Spleen (tissue), 11 donors: ENCODE data around the gene PLEKHN1. TPM values are rescaled to one million over a fixed set of nuclear protein-coding genes. Genes with fewer than 3 reads are reported as not detected.

Experiments used
- DNase-seq: peaks from one replicate; pipeline ENCODE4 v3.0.0-alpha.2; 2020
- H3K27ac ChIP-seq, 8 donors: fragments of 200-600 bp; sonication (generic) in 7 of 8; 1 replicate in 4 of 8; 2 replicates in 4 of 8; pipeline versions ENCODE4 v1.5.0 to v1.8.0; 2016 to 2021; ENCODE audit warnings: inconsistent platforms in 4 of 8, mild to moderate bottlenecking in 4 of 8, moderate library complexity in 1 of 8
- H3K27me3 ChIP-seq, 7 donors: fragments of 200-600 bp; sonication (generic) in 6 of 7; replicated peaks in 1 of 7; 1 replicate in 4 of 7; 2 replicates in 3 of 7; pipeline versions ENCODE4 v1.5.0 to v1.8.0; 2016 to 2021; ENCODE audit warnings: inconsistent platforms in 3 of 7, mild to moderate bottlenecking in 1 of 7
- H3K36me3 ChIP-seq, 6 donors: fragments of 200-600 bp; sonication (generic) in 5 of 6; 1 replicate in 4 of 6; 2 replicates in 2 of 6; pipeline versions ENCODE4 v1.5.0 to v1.8.0; 2016 to 2021; ENCODE audit warnings: inconsistent platforms in 2 of 6
- H3K4me1 ChIP-seq, 6 donors: fragments of 200-600 bp; sonication (generic) in 5 of 6; 1 replicate in 3 of 6; 2 replicates in 3 of 6; pipeline versions ENCODE4 v1.5.0 to v1.8.0; 2016 to 2021; ENCODE audit warnings: inconsistent platforms in 3 of 6
- H3K4me3 ChIP-seq, 8 donors: fragments of 200-600 bp; sonication (generic) in 7 of 8; 1 replicate in 4 of 8; 2 replicates in 4 of 8; pipeline versions ENCODE4 v1.5.0 to v1.8.0; 2016 to 2021; ENCODE audit warnings: inconsistent platforms in 4 of 8, mild to moderate bottlenecking in 4 of 8, moderate library complexity in 2 of 8
- H3K9me3 ChIP-seq, 8 donors: fragments of 200-600 bp; sonication (generic) in 7 of 8; 1 replicate in 4 of 8; 2 replicates in 4 of 8; pipeline versions ENCODE4 v1.5.0 to v1.8.0; 2016 to 2021; ENCODE audit warnings: inconsistent platforms in 4 of 8
- POLR2A ChIP-seq, 3 donors: fragments of 450-650 bp; IDR thresholded peaks; one replicate each; pipeline ENCODE4 v1.5.1; 2017; ENCODE audit warnings: antibody characterized with exemption in 3 of 3, mild to moderate bottlenecking in 1 of 3
- POLR2AphosphoS5 ChIP-seq, 3 donors: sonication (generic); formaldehyde crosslinking; IDR thresholded peaks; one replicate each; pipeline ENCODE4 v1.5.1; 2017; ENCODE audit warnings: antibody characterized with exemption in 3 of 3
- WGBS, 5 donors: extraction: QIAGEN DNeasy Blood & Tissue Kit in 3 of 5; methylation state at CpG; one replicate each; pipeline versions ENCODE4 v1.1.5 to v1.1.7; 2013 to 2018; 5-methylcytosine and 5-hydroxymethylcytosine counted together
- intact Hi-C: fragments of 100-400 bp; cut with DNase I; formaldehyde crosslinking; loops from one replicate; pipeline ENCODE4 v1.15.0; 2023; ENCODE audit warnings: low total_unique reads
- polyA plus RNA-seq, 3 donors: library from polyadenylated mRNA; stranded (reverse); fragments of 200-250 nt; gene quantifications; one replicate each; pipeline ENCODE4 v1.2.1, GENCODE V29; 2013
- total RNA-seq, 7 donors: library from RNA; depleted of rRNA in 3 of 7; stranded (reverse); fragments of >200 nt in 3 of 7; fragmentation: NEBNext Ultra II Directional in 4 of 7; extraction: Animal tissue kit (Norgen Biotek cat#: 25700) in 4 of 7; gene quantifications; one replicate each; pipeline versions ENCODE4 v1.1.0 to v1.2.1, GENCODE V29; 2016 to 2021
- TF ChIP-seq, protein P1 (sequence below), 11 experiments: fragments of 200-600 bp in 7 of 11; fragments of 450-650 bp in 4 of 11; sonication (generic) in 4 of 11; IDR thresholded peaks in 8 of 11; conservative IDR thresholded peaks in 3 of 11; 1 replicate in 7 of 11; 2 replicates in 4 of 11; pipeline versions ENCODE4 v1.4.0 to v1.8.0; 2016 to 2021; ENCODE audit warnings: antibody characterized with exemption in 11 of 11, inconsistent platforms in 4 of 11, mild to moderate bottlenecking in 1 of 11
- donor health status: healthy with polysubstance abuse.
- donor health status: DM: no; HTN: no; CAD: no; lungs with moderate emphysema.
- donor health status: DM: no; HTN: no; CAD: no.
- donor health status: Bipolar disorder and iron deficiency.
- donor health status: healthy.
- donor health status: DM: no; HTN: no; CAD: no.
- donor health status: DM: yes; HTN: yes; CAD: no.

PLEKHN1 gene
- total and polyA plus RNA-seq, 10 donors = 0.17 to 2.2 (median 0.95) TPM

DNA sequence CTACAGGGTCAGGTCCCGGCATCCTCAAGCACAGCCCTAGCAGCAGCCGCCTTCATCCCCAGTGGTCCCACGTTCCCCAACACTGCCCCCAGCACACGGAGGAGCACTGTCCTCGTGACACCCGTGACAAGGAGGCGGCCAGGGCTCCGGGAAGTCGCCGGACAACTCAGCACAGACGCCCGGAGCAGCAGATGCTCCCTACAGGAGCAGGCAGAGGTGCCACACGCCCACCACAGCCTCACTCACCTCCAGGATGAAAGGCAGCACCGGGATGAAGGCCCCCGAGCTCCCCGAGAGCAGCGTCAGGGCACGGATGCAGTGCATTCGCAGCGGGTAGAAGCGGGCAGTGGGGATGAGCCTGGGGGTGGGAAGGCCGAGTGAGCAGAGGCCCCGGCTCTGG, 15.4 kb upstream of the PLEKHN1 start:
- intact Hi-C loops = no loop called here
- Histone ChIP-seq H3K4me3 (no peak overlapping the region), H3K36me3 (peaks cover 7 to 100% (median 99%) of the 10 kb centered on the region in 6 donors), H3K9me3 (no peaks in the 10 kb centered on the region), H3K27me3 (no peaks in the 10 kb centered on the region), H3K4me1 (peaks cover 0 to 21% (median 5%) of the 10 kb centered on the region in 6 donors), H3K27ac (no peak overlapping the region)
- DNase-seq = no peak
- no peak for TF ChIP-seq POLR2A (IDR thresholded peaks at IDR 0.05)
- 90 to 98% (median 94%) methylated on average over 11 to 23 of the region's 23 CpGs for WGBS, 5 donors

DNA sequence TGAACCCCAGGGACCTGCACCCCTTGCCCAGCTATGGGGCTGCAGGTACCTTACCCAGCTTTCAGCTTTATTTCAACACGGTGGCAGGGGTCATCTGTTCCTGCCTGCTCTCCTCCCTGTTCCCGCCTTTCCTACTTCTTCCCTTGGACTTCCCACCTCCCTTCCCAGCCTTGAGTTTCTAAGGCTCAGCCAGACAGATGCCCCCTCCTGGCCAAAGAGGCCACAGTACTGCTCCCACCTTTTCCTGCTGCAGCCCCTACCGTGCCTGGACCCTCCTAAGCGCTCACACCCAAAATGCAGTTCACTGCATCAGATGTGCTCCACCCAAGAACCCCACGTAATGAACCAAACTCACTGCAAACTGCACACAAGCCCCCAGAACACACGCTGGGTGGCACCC, 14.9 kb upstream of the PLEKHN1 start:
- Histone ChIP-seq H3K4me3 (no peak overlapping the region), H3K27ac (no peak overlapping the region), H3K27me3 (no peaks in the 10 kb centered on the region), H3K9me3 (no peaks in the 10 kb centered on the region), H3K4me1 (peaks cover 0 to 25% (median 6%) of the 10 kb centered on the region in 6 donors), H3K36me3 (peaks cover 7 to 100% (median 99%) of the 10 kb centered on the region in 6 donors)
- DNase-seq = no peak
- intact Hi-C loops = no loop called here
- TF ChIP-seq POLR2A (IDR thresholded peaks at IDR 0.05) = no peak
- TF ChIP-seq, protein P1, sequence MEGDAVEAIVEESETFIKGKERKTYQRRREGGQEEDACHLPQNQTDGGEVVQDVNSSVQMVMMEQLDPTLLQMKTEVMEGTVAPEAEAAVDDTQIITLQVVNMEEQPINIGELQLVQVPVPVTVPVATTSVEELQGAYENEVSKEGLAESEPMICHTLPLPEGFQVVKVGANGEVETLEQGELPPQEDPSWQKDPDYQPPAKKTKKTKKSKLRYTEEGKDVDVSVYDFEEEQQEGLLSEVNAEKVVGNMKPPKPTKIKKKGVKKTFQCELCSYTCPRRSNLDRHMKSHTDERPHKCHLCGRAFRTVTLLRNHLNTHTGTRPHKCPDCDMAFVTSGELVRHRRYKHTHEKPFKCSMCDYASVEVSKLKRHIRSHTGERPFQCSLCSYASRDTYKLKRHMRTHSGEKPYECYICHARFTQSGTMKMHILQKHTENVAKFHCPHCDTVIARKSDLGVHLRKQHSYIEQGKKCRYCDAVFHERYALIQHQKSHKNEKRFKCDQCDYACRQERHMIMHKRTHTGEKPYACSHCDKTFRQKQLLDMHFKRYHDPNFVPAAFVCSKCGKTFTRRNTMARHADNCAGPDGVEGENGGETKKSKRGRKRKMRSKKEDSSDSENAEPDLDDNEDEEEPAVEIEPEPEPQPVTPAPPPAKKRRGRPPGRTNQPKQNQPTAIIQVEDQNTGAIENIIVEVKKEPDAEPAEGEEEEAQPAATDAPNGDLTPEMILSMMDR (IDR thresholded peaks at IDR 0.05 in 8 of 11, conservative IDR thresholded peaks at IDR 0.05 in 3 of 11) = no peak
- TF ChIP-seq POLR2AphosphoS5 (IDR thresholded peaks at IDR 0.05) = no peak
- 79 to 86% (median 84%) methylated on average over 6 of the region's 6 CpGs for WGBS, 5 donors

DNA sequence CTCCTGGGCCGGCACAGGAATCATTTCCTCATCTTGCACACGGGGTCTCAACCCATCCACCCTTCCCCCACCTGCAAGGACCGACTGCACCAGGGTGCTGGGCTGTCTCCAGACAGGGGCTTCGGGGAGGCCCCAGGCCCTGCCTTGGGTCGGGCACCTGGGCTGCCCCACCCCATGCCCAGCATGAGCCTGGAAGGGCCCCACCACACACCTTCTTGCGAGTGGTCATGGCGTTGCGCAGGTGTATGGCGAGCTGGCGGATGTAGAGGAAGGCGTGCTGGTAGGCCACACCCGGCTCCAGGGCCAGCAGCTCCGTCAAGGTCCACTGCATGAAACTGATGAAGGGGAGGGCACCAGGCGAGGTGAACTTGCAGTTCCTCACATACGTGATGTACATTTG, 14.1 kb upstream of the PLEKHN1 start:
- no peak for DNase-seq
- peaks cover under 1 to 33% (median 11%) of the 10 kb centered on the region in 6 donors for H3K4me1 ChIP-seq
- 89 to 95% (median 91%) methylated on average over 14 to 15 of the region's 15 CpGs for WGBS, 5 donors
- intact Hi-C loops = no loop called here
- H3K27ac ChIP-seq = no peak overlapping the region
- H3K36me3 ChIP-seq = peaks cover 5 to 100% (median 96%) of the 10 kb centered on the region in 6 donors
- H3K9me3 ChIP-seq = no peaks in the 10 kb centered on the region
- TF ChIP-seq POLR2A (IDR thresholded peaks at IDR 0.05) = no peak
- H3K27me3 ChIP-seq = no peaks in the 10 kb centered on the region
- H3K4me3 ChIP-seq = no peak overlapping the region

DNA sequence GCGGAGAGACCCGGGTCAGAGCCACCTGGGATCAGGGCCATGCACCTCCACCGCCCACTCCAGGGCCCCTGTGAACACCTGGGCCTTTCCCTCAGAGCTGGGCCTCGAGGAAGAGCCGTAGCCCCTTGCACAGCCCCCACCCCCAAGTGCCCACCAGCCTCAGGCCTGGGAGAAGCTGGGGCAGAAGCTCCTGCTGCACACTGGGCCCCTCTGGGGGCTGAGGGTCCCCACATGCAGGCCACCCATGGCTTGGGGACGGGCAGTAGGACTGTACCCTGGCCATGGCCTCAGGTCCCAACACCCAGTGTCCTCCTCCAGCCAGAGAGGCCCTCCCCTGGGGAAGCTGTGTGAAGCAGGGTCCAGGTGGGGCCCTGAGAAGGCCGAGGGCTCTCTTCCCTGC, 13.7 kb upstream of the PLEKHN1 start:
- no peak for TF ChIP-seq POLR2AphosphoS5 (IDR thresholded peaks at IDR 0.05)
- TF ChIP-seq, protein P1 (IDR thresholded peaks at IDR 0.05 in 8 of 11, conservative IDR thresholded peaks at IDR 0.05 in 3 of 11) = no peak
- no peak for TF ChIP-seq POLR2A (IDR thresholded peaks at IDR 0.05)
- Histone ChIP-seq H3K4me1 (peaks cover 3 to 37% (median 15%) of the 10 kb centered on the region in 6 donors), H3K27me3 (no peaks in the 10 kb centered on the region), H3K36me3 (peaks cover 5 to 99% (median 92%) of the 10 kb centered on the region in 6 donors), H3K27ac (no peak overlapping the region), H3K9me3 (no peaks in the 10 kb centered on the region), H3K4me3 (no peak overlapping the region)
- intact Hi-C loops = no loop called here
- WGBS, 5 donors = 88 to 93% (median 92%) methylated on average over 4 to 7 of the region's 7 CpGs
- DNase-seq = no peak

DNA sequence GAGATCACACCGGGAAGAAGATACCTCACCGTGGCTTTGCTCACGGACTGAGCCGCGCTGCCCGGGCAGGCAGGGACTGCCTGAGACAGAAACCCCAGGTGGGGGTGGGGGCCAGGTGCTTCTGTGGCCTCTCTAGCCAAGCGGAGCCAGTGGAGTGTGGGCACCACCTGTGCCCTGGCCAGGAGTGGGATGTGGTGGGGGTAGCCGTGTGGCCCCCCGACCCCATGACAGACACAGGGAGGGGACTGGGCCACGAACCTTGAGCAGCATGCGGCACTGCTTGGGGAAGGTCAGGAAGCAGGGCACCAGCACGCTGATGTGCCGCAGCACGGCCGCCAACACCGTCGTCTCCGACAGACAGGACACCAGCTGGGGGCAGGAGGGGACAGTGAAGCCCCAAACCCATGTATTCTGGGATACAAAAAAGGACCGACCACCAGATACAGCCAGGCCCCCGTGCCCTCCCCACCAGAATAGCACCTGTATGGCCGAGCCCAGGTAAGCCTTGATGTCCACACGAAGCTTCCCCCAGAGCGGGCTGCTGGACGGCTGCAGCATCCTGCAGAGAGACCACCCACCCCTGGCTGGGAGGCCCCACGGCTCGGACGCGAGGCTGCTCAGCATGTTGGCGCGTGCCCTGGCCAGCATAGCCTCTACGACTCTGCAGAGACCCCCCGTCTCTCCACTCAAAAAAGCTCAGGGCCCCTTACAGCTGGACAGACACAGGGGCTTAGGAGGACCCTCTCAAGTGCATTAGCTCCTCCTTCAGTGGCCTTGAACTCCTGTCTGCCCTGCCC, 12.6 kb upstream of the PLEKHN1 start:
- no peaks in the 10 kb centered on the region for H3K27me3 ChIP-seq
- intact Hi-C loops = no loop called here
- no peak overlapping the region for H3K27ac ChIP-seq
- TF ChIP-seq, protein P1 (IDR thresholded peaks at IDR 0.05 in 8 of 11, conservative IDR thresholded peaks at IDR 0.05 in 3 of 11) = no peak
- TF ChIP-seq POLR2A (IDR thresholded peaks at IDR 0.05) (no peak), POLR2AphosphoS5 (IDR thresholded peaks at IDR 0.05) (no peak)
- WGBS, 5 donors = 85 to 91% (median 91%) methylated on average over 21 to 32 of the region's 32 CpGs
- H3K4me1 ChIP-seq = peaks cover 8 to 49% (median 26%) of the 10 kb centered on the region in 6 donors
- no peaks in the 10 kb centered on the region for H3K9me3 ChIP-seq
- H3K36me3 ChIP-seq = peaks cover 5 to 88% (median 81%) of the 10 kb centered on the region in 6 donors
- DNase-seq = no peak
- H3K4me3 ChIP-seq = no peak overlapping the region
